Bladder microvascular endothelial cell (primary cell): Measurements from ENCODE around the gene ASB5. TPM values are rescaled to one million over a fixed set of nuclear protein-coding genes. Genes with fewer than 3 reads are reported as not detected.

Source experiments
- total RNA-seq: library from RNA; depleted of rRNA; stranded (reverse); fragments of >200 nt; gene quantifications from 2 replicates; pipeline ENCODE4 v1.2.3, GENCODE V29; 2014

ASB5 gene
- not detected in 2 replicates for total RNA-seq

GRCh38 chr4:176268963-176269362 lies at the start of gene ASB5:
Gene ASB5 (minus strand): TSS chr4:176269222. CDS start chr4:176269108, 114 bp downstream.

GRCh38 chr4:176195184-176195978 lies 73.6 kb downstream of the ASB5 start, which contains the start of gene SPATA4:
Gene SPATA4 (minus strand): TSS chr4:176195585. CDS start chr4:176195562, 23 bp downstream.

Other genes with a start within 250 kb of the ASB5 start
- under 0.01 and 0.19 TPM in 2 replicates for gene WDR17, start 203.4 kb downstream of the ASB5 start, total RNA-seq
- not detected in 2 replicates for gene SPATA4, start 73.6 kb downstream of the ASB5 start, total RNA-seq
- 78.5 and 95.4 TPM in 2 replicates for gene SPCS3, start 50.7 kb upstream of the ASB5 start, total RNA-seq